ENCODE measurements around the gene SFTPB. TPM values are rescaled to one million over a fixed set of nuclear protein-coding genes. Genes with fewer than 3 reads are reported as not detected.
"Not testable (repeated sequence)": the region's sequence is repeated elsewhere in the genome, so short reads cannot be mapped to it uniquely, and the experiment has no call there.

Gene SFTPB
- total RNA-seq, 1 donor from 2014 or later: not detected

DNA sequence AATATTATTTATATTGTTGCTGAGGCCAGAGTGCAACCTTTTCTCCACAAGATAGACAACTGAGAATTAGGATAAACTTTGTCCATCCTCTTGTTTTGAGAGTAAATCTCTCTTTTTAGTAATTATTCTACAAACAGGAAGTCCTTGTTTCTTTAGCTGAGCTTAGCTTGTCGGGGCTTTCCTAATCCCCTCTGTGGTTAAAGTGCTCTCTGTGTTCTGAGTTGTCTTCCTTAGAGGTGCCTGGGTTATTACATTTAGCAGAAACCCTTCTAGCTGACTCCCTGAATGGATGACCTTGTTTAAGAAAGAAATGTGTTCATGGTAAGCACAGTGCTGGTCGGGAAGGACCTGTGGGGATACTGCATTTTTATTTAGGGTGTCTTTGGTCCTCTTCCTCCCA, 39.3 kb downstream of the SFTPB start:
- DNase-seq (ENCODE audit: low spot score in 2 of 2, unreplicated experiment in 2 of 2): no peak
- H3K36me3 Mint-ChIP-seq: peaks cover 48% of the 10 kb centered on the region
- H3K4me3 Mint-ChIP-seq: no peak overlapping the region
- no peaks in the 10 kb centered on the region for H3K9me3 Mint-ChIP-seq
- no peaks in the 10 kb centered on the region for H3K4me1 Mint-ChIP-seq
- H3K27me3 Mint-ChIP-seq (ENCODE audit: low read depth): no peaks in the 10 kb centered on the region
- TF ChIP-seq, protein P1, sequence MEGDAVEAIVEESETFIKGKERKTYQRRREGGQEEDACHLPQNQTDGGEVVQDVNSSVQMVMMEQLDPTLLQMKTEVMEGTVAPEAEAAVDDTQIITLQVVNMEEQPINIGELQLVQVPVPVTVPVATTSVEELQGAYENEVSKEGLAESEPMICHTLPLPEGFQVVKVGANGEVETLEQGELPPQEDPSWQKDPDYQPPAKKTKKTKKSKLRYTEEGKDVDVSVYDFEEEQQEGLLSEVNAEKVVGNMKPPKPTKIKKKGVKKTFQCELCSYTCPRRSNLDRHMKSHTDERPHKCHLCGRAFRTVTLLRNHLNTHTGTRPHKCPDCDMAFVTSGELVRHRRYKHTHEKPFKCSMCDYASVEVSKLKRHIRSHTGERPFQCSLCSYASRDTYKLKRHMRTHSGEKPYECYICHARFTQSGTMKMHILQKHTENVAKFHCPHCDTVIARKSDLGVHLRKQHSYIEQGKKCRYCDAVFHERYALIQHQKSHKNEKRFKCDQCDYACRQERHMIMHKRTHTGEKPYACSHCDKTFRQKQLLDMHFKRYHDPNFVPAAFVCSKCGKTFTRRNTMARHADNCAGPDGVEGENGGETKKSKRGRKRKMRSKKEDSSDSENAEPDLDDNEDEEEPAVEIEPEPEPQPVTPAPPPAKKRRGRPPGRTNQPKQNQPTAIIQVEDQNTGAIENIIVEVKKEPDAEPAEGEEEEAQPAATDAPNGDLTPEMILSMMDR (IDR thresholded peaks at IDR 0.05; ENCODE audit: unreplicated experiment): no peak
- H3K27ac Mint-ChIP-seq: no peak overlapping the region

DNA sequence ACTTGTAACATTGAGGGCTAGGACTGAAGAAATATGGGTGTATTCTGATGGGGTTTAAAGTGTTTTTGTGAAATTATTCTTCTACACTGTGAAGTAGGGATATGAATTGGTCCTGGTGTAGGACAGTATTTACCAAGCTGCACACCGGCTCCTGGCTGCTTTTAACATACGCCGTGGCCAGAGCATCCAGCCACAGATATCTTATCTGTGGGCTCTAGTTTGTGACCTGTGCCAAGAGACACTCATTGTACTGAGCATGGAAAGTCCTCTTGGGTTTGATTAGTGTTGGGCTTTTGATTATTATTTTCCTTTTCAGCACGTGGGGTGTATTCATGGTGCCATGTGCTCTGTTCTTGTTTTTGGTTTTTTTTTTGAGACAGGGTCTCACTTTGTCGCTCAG, 44.0 kb downstream of the SFTPB start:
- TF ChIP-seq, protein P1 (IDR thresholded peaks at IDR 0.05; ENCODE audit: unreplicated experiment): no peak
- H3K9me3 Mint-ChIP-seq: no peaks in the 10 kb centered on the region
- peaks cover 38% of the 10 kb centered on the region for H3K36me3 Mint-ChIP-seq
- H3K27me3 Mint-ChIP-seq (ENCODE audit: low read depth): no peaks in the 10 kb centered on the region
- no peak overlapping the region for H3K4me3 Mint-ChIP-seq
- no peak for DNase-seq (ENCODE audit: low spot score in 2 of 2, unreplicated experiment in 2 of 2)
- no peak overlapping the region for H3K27ac Mint-ChIP-seq
- H3K4me1 Mint-ChIP-seq: peaks cover 2% of the 10 kb centered on the region

DNA sequence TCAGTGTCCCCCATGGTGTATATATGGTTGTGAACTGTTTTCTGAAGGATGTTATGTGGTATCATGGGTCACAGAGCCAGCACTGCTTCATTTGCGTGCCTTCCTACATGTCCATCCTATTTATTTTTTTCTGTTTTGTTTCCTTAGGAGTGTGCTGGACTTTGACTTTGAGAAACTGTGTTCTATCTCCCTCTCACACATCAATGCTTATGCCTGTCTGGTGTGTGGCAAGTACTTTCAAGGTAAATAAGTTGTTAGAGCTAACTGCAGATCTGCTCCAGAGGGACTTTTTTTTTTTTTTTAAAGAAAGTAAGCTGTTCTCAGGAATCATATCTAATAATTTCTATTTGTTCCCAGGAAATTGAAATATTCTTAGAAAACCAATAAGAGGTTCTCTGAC, 46.7 kb downstream of the SFTPB start:
- no peaks in the 10 kb centered on the region for H3K27me3 Mint-ChIP-seq (ENCODE audit: low read depth)
- no peak overlapping the region for H3K4me3 Mint-ChIP-seq
- TF ChIP-seq, protein P1 (IDR thresholded peaks at IDR 0.05; ENCODE audit: unreplicated experiment): no peak
- DNase-seq (ENCODE audit: low spot score in 2 of 2, unreplicated experiment in 2 of 2): no peak
- H3K27ac Mint-ChIP-seq: no peak overlapping the region
- peaks cover 10% of the 10 kb centered on the region for H3K4me1 Mint-ChIP-seq
- peaks cover 31% of the 10 kb centered on the region for H3K36me3 Mint-ChIP-seq
- H3K9me3 Mint-ChIP-seq: no peaks in the 10 kb centered on the region

DNA sequence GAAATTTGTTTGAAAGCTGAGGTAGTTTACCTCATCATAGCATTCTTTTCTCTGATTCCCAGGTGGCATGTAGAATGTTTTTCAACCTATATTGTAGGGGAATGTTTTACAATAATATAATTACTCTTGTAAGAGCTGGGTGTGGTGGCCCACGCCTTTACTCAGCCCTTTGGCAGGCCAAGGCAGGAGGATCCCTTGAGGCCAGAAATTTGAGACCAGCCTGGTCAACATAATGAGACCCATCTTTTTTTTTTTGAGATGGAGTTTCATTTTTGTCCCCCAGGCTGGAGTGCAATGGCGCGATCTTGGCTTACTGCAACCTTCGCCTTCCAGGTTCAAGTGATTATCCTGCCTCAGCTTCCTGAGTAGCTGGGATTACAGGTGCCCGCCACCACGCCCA, 48.4 kb downstream of the SFTPB start:
- Mint-ChIP-seq H3K9me3 (no peaks in the 10 kb centered on the region), H3K4me1 (peaks cover 14% of the 10 kb centered on the region), H3K27ac (no peak overlapping the region), H3K4me3 (no peak overlapping the region), H3K27me3 (ENCODE audit: low read depth) (no peaks in the 10 kb centered on the region), H3K36me3 (peaks cover 20% of the 10 kb centered on the region)
- TF ChIP-seq, protein P1 (IDR thresholded peaks at IDR 0.05; ENCODE audit: unreplicated experiment): no peak
- DNase-seq (ENCODE audit: low spot score in 2 of 2, unreplicated experiment in 2 of 2): no peak

DNA sequence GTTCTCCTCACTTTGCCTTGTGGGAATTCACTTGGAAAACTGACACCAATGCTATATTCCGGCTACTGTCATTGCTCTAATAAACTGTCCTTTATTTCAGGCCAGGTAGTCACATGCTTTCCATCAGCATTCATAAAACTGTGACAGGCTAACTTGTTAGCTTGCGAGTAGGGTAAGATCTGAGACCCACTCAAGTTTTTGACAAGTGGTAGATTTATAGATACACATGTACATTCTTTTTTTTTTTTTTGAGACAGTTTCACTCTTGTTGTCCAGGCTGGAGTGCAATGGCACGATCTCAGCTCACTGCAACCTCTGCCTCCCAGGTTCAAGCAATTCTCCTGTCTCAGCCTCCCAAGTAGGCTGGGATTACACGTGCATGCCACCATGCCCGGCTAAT, 50.3 kb downstream of the SFTPB start:
- H3K27me3 Mint-ChIP-seq (ENCODE audit: low read depth); DNase-seq (ENCODE audit: low spot score in 2 of 2, unreplicated experiment in 2 of 2); H3K9me3 Mint-ChIP-seq; H3K36me3 Mint-ChIP-seq: not testable (repeated sequence)
- H3K27ac Mint-ChIP-seq: peak overlapping the region; percentile 83
- H3K4me1 Mint-ChIP-seq: peaks cover 14% of the 10 kb centered on the region
- peak overlapping the region; percentile 93 for H3K4me3 Mint-ChIP-seq

DNA sequence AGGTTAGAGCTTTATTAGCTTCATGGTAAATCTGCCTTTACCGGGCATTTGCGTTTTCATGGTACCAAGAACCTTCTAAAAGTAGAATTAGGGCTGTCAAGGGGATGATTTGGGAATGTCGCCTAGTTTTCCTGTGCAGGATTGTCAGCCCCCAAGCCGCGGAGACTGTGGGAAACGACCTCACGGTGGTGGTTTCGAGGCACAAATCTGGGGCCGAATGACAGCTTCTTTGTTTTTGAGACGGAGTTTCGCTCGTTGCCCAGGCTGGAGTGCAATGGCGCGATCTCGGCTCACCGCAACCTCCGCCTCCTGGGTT, 52.6 kb downstream of the SFTPB start:
- Mint-ChIP-seq H3K27me3 (ENCODE audit: low read depth) (no peaks in the 10 kb centered on the region), H3K4me3 (peak overlapping the region; percentile 93)
- TF ChIP-seq, protein P1 (IDR thresholded peaks at IDR 0.05; ENCODE audit: unreplicated experiment): no peak

DNA sequence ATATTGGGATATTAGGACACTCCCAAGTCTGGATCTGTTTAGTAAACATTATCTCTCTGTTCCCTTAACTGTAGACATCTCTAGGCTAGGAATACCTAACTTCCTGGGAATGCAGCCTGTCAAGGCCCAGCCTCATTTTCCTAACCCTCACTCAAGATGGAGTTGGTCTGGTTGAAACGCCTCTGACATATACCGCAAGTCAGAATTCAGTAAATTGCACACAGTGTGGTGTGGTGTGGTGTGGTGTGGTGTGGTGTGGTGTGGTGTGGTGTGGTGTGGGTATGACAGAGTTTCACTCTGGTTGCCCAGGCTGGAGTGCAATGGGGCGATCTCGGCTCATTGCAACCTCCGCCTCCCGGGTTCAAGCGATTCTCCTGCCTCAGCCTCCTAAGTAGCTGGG, 53.2 kb downstream of the SFTPB start:
- H3K27me3 Mint-ChIP-seq (ENCODE audit: low read depth); H3K4me3 Mint-ChIP-seq: not testable (repeated sequence)

More for the DNA sequence above, 52.6 kb downstream of the SFTPB start:
- no peaks in the 10 kb centered on the region for H3K9me3 Mint-ChIP-seq
- H3K4me1 Mint-ChIP-seq: peaks cover 21% of the 10 kb centered on the region
- no peak for DNase-seq (ENCODE audit: low spot score in 2 of 2, unreplicated experiment in 2 of 2)
- H3K36me3 Mint-ChIP-seq: peaks cover 3% of the 10 kb centered on the region
- H3K27ac Mint-ChIP-seq: no peak overlapping the region

More for the DNA sequence above, 53.2 kb downstream of the SFTPB start:
- peaks cover 25% of the 10 kb centered on the region for H3K4me1 Mint-ChIP-seq
- H3K36me3 Mint-ChIP-seq; DNase-seq (ENCODE audit: low spot score in 2 of 2, unreplicated experiment in 2 of 2); H3K27ac Mint-ChIP-seq; H3K9me3 Mint-ChIP-seq: not testable (repeated sequence)

Data from mesothelial cell of epicardium (in vitro differentiated cells).